LHCN-M2 (cell line): Measurements from ENCODE around the gene GPR183. TPM values are rescaled to one million over a fixed set of nuclear protein-coding genes. Genes with fewer than 3 reads are reported as not detected.
"Not testable (repeated sequence)": the region's sequence is repeated elsewhere in the genome, so short reads cannot be mapped to it uniquely, and the experiment has no call there.

Experiments
- DNase-seq: peaks from one replicate; pipeline ENCODE4 v3.0.0-alpha.2; 2012; ENCODE audit warnings: low read depth
- total RNA-seq: library from RNA; depleted of rRNA; stranded (reverse); fragments of >200 nt; gene quantifications from 2 replicates; pipeline ENCODE4 v1.2.3, GENCODE V29; 2014; rRNA removed

Gene GPR183
- total RNA-seq, 1 experiment from 2014 or later = 0.11 TPM

DNA sequence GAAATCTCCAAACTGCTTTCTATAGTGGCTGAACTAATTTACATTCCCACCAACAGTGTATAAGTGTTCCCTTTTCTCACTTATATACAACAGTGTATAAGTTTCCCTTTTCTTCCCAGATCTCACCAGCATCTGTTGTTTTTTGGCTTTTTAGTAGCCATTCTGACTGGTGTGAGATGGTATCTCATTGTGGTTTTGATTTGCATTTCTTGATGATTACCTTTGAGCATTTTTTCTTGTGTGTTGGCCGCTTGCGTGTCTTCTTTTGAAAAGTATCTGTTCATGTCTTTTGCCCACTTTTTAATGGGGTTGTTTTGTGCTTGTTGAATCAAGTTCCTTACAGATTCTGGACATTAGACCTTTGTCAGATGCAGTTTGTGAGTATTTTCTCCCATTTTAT lies 57.6 kb downstream of the GPR183 start:
- DNase-seq = not testable (repeated sequence)

DNA sequence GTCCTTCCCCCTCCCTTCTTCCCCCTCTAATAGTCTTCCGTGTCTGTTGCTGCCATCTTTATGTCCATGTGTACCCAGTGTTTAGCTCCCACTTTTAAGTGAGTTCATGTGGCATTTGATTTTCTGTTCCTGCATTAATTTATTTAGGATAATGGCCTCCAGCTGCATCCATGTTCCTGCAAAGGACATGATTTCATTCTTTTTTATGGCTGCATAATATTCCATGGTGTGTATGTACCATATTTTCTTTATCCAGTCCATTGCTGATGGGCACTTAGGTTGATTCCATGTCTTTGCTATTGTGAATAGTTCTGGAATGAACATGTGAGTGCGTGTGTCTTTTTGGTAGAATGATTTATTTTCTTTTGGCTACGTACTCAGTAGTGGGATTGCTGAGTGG lies 58.0 kb downstream of the GPR183 start:
- not testable (repeated sequence) for DNase-seq

- no peak for DNase-seq
Measured at GRCh38 chr13:99246100-99246499, 61.1 kb downstream of the GPR183 start.

Other genes with a start within 250 kb of the GPR183 start
- gene UBAC2, start 106.5 kb downstream of the GPR183 start, total RNA-seq = 46.9 and 54.7 TPM in 2 replicates
- gene GPR18, start 49.0 kb downstream of the GPR183 start, total RNA-seq = not detected in 2 replicates
- gene TM9SF2, start 194.1 kb upstream of the GPR183 start, total RNA-seq = 114 and 116 TPM in 2 replicates